Breast epithelium (tissue), 4 donors: ENCODE data around the gene ANKK1. TPM values are rescaled to one million over a fixed set of nuclear protein-coding genes. Genes with fewer than 3 reads are reported as not detected.

ENCODE experiments used
- DNase-seq, 2 donors: peaks; one replicate each; pipeline ENCODE4 v3.0.0-alpha.2; 2019; ENCODE audit warnings: low spot score in 2 of 2
- H3K27ac ChIP-seq, 2 donors: fragments of 200-600 bp; sonication (generic) in 1 of 2; one replicate each; pipeline ENCODE4 v1.5.1; 2016 to 2019; ENCODE audit warnings: mild to moderate bottlenecking in 1 of 2
- H3K27me3 ChIP-seq, 2 donors: fragments of 200-600 bp; sonication (generic) in 1 of 2; one replicate each; pipeline versions ENCODE4 v1.5.1 to v1.6.0; 2017 to 2019; ENCODE audit warnings: control low read depth in 1 of 2, mild to moderate bottlenecking in 1 of 2
- H3K36me3 ChIP-seq: fragments of 200-600 bp; one replicate; pipeline ENCODE4 v1.5.1; 2019
- H3K4me1 ChIP-seq, 2 donors: fragments of 200-600 bp; sonication (generic); one replicate each; pipeline ENCODE4 v1.5.1; 2016 to 2019; ENCODE audit warnings: control low read depth in 1 of 2
- H3K4me3 ChIP-seq, 3 donors: fragments of 200-600 bp; sonication (generic); 1 replicate in 2 of 3; 2 replicates in 1 of 3; pipeline ENCODE4 v1.5.1; 2016 to 2019; ENCODE audit warnings: mild to moderate bottlenecking in 3 of 3, moderate library complexity in 2 of 3
- H3K9me3 ChIP-seq, 2 donors: fragments of 200-600 bp; sonication (generic) in 1 of 2; one replicate each; pipeline ENCODE4 v1.5.1; 2016 to 2019; ENCODE audit warnings: control low read depth in 1 of 2
- POLR2A ChIP-seq: fragments of 450-650 bp; IDR thresholded peaks from one replicate; pipeline ENCODE4 v1.6.1; 2016; ENCODE audit warnings: antibody characterized with exemption, mild to moderate bottlenecking, moderate library complexity
- POLR2AphosphoS5 ChIP-seq, 3 donors: sonication (generic); formaldehyde crosslinking; IDR thresholded peaks; one replicate each; pipeline ENCODE4 v1.6.1; 2017; ENCODE audit warnings: antibody characterized with exemption in 3 of 3
- intact Hi-C: fragments of 100-400 bp; cut with DNase I; formaldehyde crosslinking; loops from one replicate; pipeline ENCODE4 v1.15.1; 2023; ENCODE audit warnings: low total_unique reads
- total RNA-seq, 3 donors: library from RNA; depleted of rRNA; stranded (reverse); fragments of >200 nt; gene quantifications; one replicate each; pipeline ENCODE4 v1.1.0, GENCODE V29; 2016
- TF ChIP-seq, protein P1 (sequence below), 3 donors: fragments of 450-650 bp; IDR thresholded peaks; one replicate each; pipeline ENCODE4 v1.5.1; 2016 to 2017; ENCODE audit warnings: antibody characterized with exemption in 3 of 3, mild to moderate bottlenecking in 3 of 3, moderate library complexity in 3 of 3

ANKK1 gene, protein sequence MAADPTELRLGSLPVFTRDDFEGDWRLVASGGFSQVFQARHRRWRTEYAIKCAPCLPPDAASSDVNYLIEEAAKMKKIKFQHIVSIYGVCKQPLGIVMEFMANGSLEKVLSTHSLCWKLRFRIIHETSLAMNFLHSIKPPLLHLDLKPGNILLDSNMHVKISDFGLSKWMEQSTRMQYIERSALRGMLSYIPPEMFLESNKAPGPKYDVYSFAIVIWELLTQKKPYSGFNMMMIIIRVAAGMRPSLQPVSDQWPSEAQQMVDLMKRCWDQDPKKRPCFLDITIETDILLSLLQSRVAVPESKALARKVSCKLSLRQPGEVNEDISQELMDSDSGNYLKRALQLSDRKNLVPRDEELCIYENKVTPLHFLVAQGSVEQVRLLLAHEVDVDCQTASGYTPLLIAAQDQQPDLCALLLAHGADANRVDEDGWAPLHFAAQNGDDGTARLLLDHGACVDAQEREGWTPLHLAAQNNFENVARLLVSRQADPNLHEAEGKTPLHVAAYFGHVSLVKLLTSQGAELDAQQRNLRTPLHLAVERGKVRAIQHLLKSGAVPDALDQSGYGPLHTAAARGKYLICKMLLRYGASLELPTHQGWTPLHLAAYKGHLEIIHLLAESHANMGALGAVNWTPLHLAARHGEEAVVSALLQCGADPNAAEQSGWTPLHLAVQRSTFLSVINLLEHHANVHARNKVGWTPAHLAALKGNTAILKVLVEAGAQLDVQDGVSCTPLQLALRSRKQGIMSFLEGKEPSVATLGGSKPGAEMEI
- total RNA-seq, result 1 to 10 TPM; 1.4 to 3.4 (median 1.6) TPM

DNA sequence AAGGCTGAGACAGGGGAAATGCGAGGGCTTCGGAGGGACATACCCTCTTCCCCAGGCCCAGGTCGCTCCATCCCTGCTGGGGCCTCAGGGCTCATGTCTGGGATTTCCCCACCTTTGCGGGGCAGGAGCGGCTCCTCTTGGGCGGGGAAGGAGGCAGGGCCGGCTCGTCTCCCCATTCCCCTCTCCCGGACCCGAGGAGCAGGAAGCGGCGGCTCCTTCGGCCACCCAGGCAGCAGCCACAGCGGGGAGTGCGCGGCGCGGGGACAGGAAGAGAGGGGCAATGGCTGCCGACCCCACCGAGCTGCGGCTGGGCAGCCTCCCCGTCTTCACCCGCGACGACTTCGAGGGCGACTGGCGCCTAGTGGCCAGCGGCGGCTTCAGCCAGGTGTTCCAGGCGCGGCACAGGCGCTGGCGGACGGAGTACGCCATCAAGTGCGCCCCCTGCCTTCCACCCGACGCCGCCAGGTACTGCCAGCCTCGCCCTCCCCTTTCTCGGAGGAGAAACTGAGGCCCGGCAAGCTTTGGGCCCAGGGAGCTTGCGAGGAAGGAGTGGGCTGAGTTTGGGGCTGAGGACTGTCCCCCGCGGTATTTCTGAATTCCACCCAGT is at the start of gene ANKK1:
Gene ANKK1 (plus strand): TSS at position 175 of the 607 bp plus-strand sequence. CDS start 106 bp downstream, at position 281.
- peak within 1 kb of the TSS in 2 of 3 donors; percentile 50 to 64 for H3K4me3 ChIP-seq
- H3K27me3 ChIP-seq, result peaks cover 0 to 11% of the 10 kb centered on the region in 2 donors
- H3K27ac ChIP-seq, result peak within 1 kb of the TSS; percentile 54 to 70
- intact Hi-C loops, result no loop called here
- H3K9me3 ChIP-seq, result no peaks in the 10 kb centered on the region
- no peak for TF ChIP-seq POLR2AphosphoS5 (IDR thresholded peaks at IDR 0.05)
- TF ChIP-seq, protein P1, sequence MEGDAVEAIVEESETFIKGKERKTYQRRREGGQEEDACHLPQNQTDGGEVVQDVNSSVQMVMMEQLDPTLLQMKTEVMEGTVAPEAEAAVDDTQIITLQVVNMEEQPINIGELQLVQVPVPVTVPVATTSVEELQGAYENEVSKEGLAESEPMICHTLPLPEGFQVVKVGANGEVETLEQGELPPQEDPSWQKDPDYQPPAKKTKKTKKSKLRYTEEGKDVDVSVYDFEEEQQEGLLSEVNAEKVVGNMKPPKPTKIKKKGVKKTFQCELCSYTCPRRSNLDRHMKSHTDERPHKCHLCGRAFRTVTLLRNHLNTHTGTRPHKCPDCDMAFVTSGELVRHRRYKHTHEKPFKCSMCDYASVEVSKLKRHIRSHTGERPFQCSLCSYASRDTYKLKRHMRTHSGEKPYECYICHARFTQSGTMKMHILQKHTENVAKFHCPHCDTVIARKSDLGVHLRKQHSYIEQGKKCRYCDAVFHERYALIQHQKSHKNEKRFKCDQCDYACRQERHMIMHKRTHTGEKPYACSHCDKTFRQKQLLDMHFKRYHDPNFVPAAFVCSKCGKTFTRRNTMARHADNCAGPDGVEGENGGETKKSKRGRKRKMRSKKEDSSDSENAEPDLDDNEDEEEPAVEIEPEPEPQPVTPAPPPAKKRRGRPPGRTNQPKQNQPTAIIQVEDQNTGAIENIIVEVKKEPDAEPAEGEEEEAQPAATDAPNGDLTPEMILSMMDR (IDR thresholded peaks at IDR 0.05), result peak in 2 of 3 donors; percentile 46 to 69
- H3K36me3 ChIP-seq, result no peaks in the 10 kb centered on the region
- peak in 1 of 2 donors; percentile 35 for DNase-seq
- H3K4me1 ChIP-seq, result no peaks in the 10 kb centered on the region

DNA sequence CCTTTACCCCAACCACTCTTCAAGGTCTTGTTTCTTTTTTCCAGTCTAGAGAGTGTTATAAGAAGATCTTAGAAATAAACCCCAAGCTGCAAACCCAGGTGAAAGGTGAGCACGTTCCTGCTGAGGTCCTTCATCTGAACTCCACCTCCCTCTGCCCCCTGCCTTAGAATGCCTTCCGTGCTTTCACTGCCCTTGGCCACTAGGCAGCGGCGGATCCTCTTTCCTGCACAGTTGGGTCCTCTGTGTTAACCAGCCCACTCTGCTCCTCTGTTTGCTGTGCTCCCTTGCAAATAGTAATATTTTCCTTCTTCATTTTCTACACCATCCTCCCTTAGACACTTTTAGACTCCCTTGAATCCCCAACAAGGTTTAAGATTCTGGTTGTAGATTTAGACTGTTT is 48.8 kb upstream of the ANKK1 start:
- no peak for TF ChIP-seq POLR2A
- TF ChIP-seq POLR2AphosphoS5 (IDR thresholded peaks at IDR 0.05), result no peak
- TF ChIP-seq, protein P1 (IDR thresholded peaks at IDR 0.05), result no peak
- no peak for DNase-seq
- no peaks in the 10 kb centered on the region for H3K9me3 ChIP-seq
- no peaks in the 10 kb centered on the region for H3K27me3 ChIP-seq
- H3K4me3 ChIP-seq, result no peak overlapping the region
- no peaks in the 10 kb centered on the region for H3K4me1 ChIP-seq
- no peak overlapping the region for H3K27ac ChIP-seq
- intact Hi-C loops, result no loop called here
- H3K36me3 ChIP-seq, result peaks cover 7% of the 10 kb centered on the region

DNA sequence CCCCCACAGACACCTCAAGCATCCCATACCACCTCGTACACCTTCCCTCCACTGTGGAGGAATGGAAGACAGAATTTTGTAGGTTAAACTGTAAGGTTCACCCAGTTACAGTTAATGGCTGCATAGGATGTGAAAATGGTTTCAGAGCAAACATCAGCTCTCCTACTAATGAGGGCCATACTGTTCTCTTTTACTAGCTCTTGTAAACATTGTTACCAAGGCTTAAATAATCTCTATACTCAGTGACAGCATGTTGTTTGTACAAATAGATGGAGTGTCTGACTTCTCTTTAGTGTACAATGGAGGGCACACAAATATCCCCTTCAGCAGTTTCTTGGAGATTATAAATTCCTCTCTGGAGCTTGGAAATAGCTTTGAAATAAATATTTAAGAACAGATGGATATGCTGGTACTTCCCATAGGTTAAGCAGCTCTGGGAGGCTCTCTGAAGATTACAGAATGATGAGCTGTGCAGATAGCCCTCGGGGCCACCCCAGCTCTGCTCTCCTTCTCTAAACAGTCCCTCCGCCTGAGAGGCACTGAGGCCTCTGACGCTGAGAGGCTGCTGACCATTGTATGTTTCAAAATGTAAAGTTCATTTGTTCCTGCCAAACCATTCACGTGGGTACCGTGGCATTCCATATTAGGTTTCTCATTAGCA is 47.5 kb upstream of the ANKK1 start:
- Histone ChIP-seq H3K27ac (no peak overlapping the region), H3K9me3 (no peaks in the 10 kb centered on the region), H3K4me3 (no peak overlapping the region), H3K27me3 (no peaks in the 10 kb centered on the region), H3K36me3 (peaks cover 7% of the 10 kb centered on the region), H3K4me1 (no peaks in the 10 kb centered on the region)
- DNase-seq, result no peak
- intact Hi-C loops, result no loop called here
- TF ChIP-seq, protein P1 (IDR thresholded peaks at IDR 0.05), result no peak
- TF ChIP-seq POLR2A (no peak), POLR2AphosphoS5 (IDR thresholded peaks at IDR 0.05) (no peak)

DNA sequence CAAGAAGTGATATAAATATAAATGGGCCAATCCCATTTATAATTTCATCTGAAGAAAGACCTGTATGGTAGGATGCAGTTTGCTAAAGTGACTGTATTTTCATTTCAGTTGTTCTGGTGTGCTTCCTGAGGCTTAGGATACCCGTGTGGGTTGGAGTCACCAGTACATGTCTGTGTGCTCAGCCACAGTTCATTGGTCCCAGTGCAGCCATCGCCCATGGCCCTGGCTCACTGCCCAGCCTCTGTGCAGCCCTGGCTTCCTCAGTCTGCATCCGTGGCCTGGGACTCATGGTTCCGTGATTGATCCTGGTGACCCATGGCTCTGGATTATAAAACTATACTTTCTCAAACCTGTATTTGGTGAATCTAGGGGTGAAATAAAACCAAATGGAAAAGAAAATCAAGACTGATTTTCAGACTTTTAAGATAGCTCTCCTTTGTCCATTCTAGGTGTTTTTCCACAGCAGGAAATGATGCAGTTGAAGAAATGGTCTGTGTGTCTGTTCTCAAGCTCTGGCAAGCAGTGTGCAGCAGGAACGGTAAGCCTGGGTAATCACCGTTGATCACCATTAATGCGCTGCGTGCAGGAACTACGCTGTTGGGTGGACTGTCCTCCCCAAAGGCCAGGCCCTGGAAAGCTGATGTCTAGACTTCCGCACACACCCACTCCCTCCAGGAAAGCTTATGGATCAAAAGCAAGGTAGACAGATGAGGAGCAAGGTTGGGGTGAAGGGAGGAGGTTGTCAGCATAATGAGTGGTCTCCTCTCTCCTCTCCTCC is 46.0 kb upstream of the ANKK1 start:
- H3K27me3 ChIP-seq, result no peaks in the 10 kb centered on the region
- intact Hi-C loops, result no loop called here
- H3K4me3 ChIP-seq, result no peak overlapping the region
- peaks cover 4% of the 10 kb centered on the region for H3K36me3 ChIP-seq
- peak in 1 of 2 donors; percentile 70 for DNase-seq
- H3K9me3 ChIP-seq, result no peaks in the 10 kb centered on the region
- no peaks in the 10 kb centered on the region for H3K4me1 ChIP-seq
- no peak overlapping the region for H3K27ac ChIP-seq
- TF ChIP-seq POLR2A (no peak), POLR2AphosphoS5 (IDR thresholded peaks at IDR 0.05) (no peak)
- TF ChIP-seq, protein P1 (IDR thresholded peaks at IDR 0.05), result no peak
